GM21381 (cell line): ENCODE results near the gene OR52N1.

Source experiments
- ATAC-seq: cut with Tn5 transposase; IDR thresholded peaks from one replicate; pipeline ENCODE4 v1.9.1; 2021; ENCODE audit warnings: mild to moderate bottlenecking, moderate library complexity; ENCODE audit not compliant: unreplicated experiment

Gene OR52N1

GRCh38 chr11:5791165-5791564 is at the start of gene OR52N1:
Gene OR52N1 (minus strand): TSS chr11:5791265. CDS start chr11:5788816, 2,449 bp downstream.
- no peak for ATAC-seq

GRCh38 chr11:5837695-5838094 is 46.6 kb upstream of the OR52N1 start:
- ATAC-seq: no peak

GRCh38 chr11:5833446-5833845 is 42.4 kb upstream of the OR52N1 start:
- no peak for ATAC-seq

GRCh38 chr11:5831196-5831829 is 40.2 kb upstream of the OR52N1 start:
- no peak for ATAC-seq

GRCh38 chr11:5818245-5818886 is 27.3 kb upstream of the OR52N1 start:
- ATAC-seq: peak; percentile 62

- ATAC-seq: no peak
Measured at GRCh38 chr11:5815534-5815933, 24.5 kb upstream of the OR52N1 start.

- ATAC-seq: no peak
Measured at GRCh38 chr11:5809905-5810795, 19.1 kb upstream of the OR52N1 start.

- ATAC-seq: no peak
Measured at GRCh38 chr11:5809122-5809519, 18.1 kb upstream of the OR52N1 start.

- ATAC-seq: peak; percentile 94
Measured at GRCh38 chr11:5808500-5809121, 17.5 kb upstream of the OR52N1 start, which contains the start of gene OR52N2. Gene OR52N2 (plus strand): TSS chr11:5808924. CDS start chr11:5820336, 11,412 bp downstream.

GRCh38 chr11:5807580-5807979 is 16.5 kb upstream of the OR52N1 start:
- ATAC-seq: no peak

GRCh38 chr11:5803982-5804381 is 12.9 kb upstream of the OR52N1 start:
- ATAC-seq: no peak

- no peak for ATAC-seq
Measured at GRCh38 chr11:5796541-5796940, 5.5 kb upstream of the OR52N1 start.

GRCh38 chr11:5783255-5783654 is 7.8 kb downstream of the OR52N1 start, which contains the start of gene OR52N5:
Gene OR52N5 (minus strand): TSS chr11:5783355. CDS start chr11:5778634, 4,721 bp downstream.
- ATAC-seq: no peak

- ATAC-seq: no peak
Measured at GRCh38 chr11:5767056-5767455, 24.0 kb downstream of the OR52N1 start.

- no peak for ATAC-seq
Measured at GRCh38 chr11:5753943-5754342, 37.1 kb downstream of the OR52N1 start, which contains the start of gene OR52N4. Gene OR52N4 (plus strand): TSS chr11:5754243. CDS start chr11:5754741, 498 bp downstream.

- no peak for ATAC-seq
Measured at GRCh38 chr11:5749836-5750235, 41.2 kb downstream of the OR52N1 start.

GRCh38 chr11:5746614-5747013 is 44.5 kb downstream of the OR52N1 start:
- no peak for ATAC-seq

- no peak for ATAC-seq
Measured at GRCh38 chr11:5738431-5738830, 52.6 kb downstream of the OR52N1 start.

GRCh38 chr11:5737670-5738392 is 53.2 kb downstream of the OR52N1 start:
- no peak for ATAC-seq

- no peak for ATAC-seq
Measured at GRCh38 chr11:5737091-5737490, 54.0 kb downstream of the OR52N1 start.
